AG04450 (cell line): ENCODE measurements around the gene C19orf81. TPM values are rescaled to one million over a fixed set of nuclear protein-coding genes. Genes with fewer than 3 reads are reported as not detected.
A peak's percentile ranks its signal among the peaks of the same experiment; 100 is the strongest.

Experiments
- CTCF ChIA-PET: fragments of 300-600, 350-600 bp; formaldehyde crosslinking; extraction: SDS; loops from one replicate; lab custom pipeline; 2022; ENCODE audit warnings: antibody characterized with exemption, inconsistent platforms; lab: Charles Lee
- POLR2A ChIA-PET: fragments of 350-600 bp; formaldehyde crosslinking; extraction: SDS; loops from one replicate; lab custom pipeline; 2021; ENCODE audit warnings: antibody characterized with exemption, inconsistent platforms; lab: Yijun Ruan, JAX
- DNase-seq: peaks from one replicate; pipeline ENCODE4 v3.0.0-alpha.2; 2011; ENCODE audit warnings: low read depth, low spot score
- H3K27ac ChIP-seq: one replicate; pipeline ENCODE4 v1.5.1; 2012; ENCODE audit warnings: low read depth, low read length, control low read depth
- H3K27me3 ChIP-seq: one replicate; pipeline ENCODE4 v1.6.0; 2012; ENCODE audit warnings: low read length; ENCODE audit not compliant: control insufficient read depth, insufficient read depth
- H3K4me3 ChIP-seq: 2 replicates; pipeline ENCODE4 v1.5.1; 2011; ENCODE audit warnings: mild to moderate bottlenecking, low read depth, low read length, control low read depth
- H3K9me3 ChIP-seq: 2 replicates; pipeline ENCODE4 v1.5.1; 2012; ENCODE audit warnings: low read length; ENCODE audit not compliant: control insufficient read depth, insufficient read depth
- polyA plus RNA-seq: library from polyadenylated mRNA; depleted of rRNA; stranded (reverse); fragments of >200 nt; gene quantifications from 2 replicates; pipeline ENCODE4 v1.2.3, GENCODE V29; 2011
- TF ChIP-seq, protein P1 (sequence below): IDR thresholded peaks from 2 replicates; pipeline ENCODE4 v1.5.1; 2011; ENCODE audit warnings: low read depth, low read length, control low read depth, inconsistent platforms

C19orf81 gene
- polyA plus RNA-seq, 1 experiment: not detected

DNA sequence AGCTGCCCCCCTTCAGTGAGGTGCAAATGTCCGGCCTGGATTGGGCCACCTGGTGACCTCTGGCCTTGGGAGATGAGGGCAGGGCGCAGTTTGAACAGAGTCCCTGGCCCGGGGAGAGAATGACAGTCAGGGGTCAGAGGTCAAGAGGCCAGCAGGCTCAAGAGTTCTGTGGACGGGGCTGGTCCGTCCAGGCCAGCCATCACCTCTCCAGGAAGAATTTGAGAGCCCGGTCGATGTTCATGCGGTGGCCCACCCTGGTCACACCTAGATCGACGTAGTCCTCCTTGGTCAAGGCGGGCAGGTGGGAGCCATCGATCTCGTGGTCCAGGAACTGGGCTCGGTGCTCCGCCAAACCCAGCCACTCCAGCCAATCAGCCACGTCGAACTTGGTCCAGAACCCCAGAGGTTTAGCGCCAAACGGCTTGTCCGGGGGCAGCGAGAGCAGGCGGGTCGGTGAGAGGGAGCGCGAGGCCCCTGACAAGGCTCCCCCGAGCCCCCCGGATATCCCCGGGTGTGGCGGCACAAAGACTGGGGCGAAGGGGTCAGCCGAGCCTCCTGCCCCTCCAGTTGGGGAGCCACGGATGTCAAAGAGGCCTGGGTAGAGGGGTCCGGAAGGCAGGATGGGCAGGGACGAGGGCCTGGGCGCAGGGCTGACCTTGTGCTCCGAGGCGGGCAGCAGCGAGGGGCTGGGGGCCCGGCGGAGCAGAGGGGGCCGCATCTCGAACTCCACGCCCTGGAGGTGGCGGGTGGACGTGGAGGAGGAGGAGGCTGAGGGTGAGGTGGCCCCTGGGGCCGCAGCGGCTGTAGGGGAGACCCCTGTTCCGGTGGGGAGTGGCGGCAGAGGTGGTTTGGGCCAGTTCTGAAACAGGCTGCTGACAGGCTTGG, 12.8 kb downstream of the C19orf81 start:
- TF ChIP-seq, protein P1, sequence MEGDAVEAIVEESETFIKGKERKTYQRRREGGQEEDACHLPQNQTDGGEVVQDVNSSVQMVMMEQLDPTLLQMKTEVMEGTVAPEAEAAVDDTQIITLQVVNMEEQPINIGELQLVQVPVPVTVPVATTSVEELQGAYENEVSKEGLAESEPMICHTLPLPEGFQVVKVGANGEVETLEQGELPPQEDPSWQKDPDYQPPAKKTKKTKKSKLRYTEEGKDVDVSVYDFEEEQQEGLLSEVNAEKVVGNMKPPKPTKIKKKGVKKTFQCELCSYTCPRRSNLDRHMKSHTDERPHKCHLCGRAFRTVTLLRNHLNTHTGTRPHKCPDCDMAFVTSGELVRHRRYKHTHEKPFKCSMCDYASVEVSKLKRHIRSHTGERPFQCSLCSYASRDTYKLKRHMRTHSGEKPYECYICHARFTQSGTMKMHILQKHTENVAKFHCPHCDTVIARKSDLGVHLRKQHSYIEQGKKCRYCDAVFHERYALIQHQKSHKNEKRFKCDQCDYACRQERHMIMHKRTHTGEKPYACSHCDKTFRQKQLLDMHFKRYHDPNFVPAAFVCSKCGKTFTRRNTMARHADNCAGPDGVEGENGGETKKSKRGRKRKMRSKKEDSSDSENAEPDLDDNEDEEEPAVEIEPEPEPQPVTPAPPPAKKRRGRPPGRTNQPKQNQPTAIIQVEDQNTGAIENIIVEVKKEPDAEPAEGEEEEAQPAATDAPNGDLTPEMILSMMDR: no peak
- CTCF ChIA-PET: no interaction called here

DNA sequence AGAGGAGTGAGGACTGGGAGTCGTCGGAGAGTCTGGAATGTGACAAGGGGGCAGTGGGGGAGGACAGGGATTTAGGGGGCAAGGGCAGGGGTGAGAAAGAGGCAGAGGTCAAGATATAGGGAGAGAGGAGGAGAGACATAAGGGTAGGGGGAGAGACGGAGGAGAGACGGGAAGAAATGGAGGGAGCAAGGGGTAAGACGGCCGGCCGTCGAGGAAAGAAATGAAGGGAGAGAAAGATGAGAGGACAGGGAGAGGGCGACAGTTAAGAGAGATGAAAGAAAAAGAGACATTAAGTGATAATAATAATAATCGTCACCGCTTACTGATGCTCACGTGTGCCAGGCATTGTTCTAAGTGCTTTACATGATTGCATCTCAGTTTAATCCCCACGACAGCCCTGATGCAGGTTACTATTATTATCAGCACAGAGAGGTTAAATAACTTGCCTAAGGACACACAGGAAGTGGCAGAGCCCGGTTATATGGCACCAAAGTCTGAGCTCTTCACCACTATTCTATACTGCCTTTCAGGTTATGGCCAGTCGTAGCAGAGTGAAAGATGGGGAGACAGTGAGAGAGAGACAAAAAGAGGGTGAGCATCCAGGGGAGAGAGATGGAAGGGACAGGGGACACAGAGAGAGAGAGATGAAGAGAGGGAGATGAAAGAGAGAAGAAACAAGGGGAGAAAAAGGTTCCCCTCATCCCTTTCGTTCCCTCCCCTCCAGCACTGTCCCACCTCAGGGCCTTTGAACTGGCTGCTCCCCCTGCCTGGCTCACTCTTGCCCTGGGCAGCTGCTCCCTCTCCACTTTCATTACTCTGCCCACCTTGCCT, 13.6 kb downstream of the C19orf81 start:
- TF ChIP-seq, protein P1: no peak
- Histone ChIP-seq H3K4me3 (no peak overlapping the region), H3K27ac (no peak overlapping the region), H3K9me3 (peaks cover 15% of the 10 kb centered on the region), H3K27me3 (peaks cover 26% of the 10 kb centered on the region)
- ChIA-PET POLR2A (no interaction called here), CTCF (no interaction called here)
- DNase-seq: no peak

More for the DNA sequence above, 12.8 kb downstream of the C19orf81 start:
- DNase-seq: no peak
- H3K27me3 ChIP-seq: peaks cover 25% of the 10 kb centered on the region
- no peak overlapping the region for H3K27ac ChIP-seq
- no peak overlapping the region for H3K4me3 ChIP-seq
- POLR2A ChIA-PET: no interaction called here
- peaks cover 17% of the 10 kb centered on the region for H3K9me3 ChIP-seq

DNA sequence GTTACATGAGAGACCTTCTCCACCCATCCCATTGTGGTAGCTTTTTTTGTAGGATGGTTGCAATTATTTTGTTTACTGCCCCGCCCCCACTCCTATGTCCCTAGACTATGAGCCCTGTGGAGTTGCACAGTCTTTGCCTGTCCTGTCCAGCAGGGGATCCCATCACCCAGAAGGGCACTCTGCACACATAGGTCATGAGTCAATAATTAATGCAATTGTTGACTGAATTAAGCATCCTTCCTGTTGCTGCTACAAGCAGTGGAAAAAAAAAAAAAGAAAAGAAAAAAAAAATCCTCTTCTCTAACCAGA, 14.2 kb downstream of the C19orf81 start:
- TF ChIP-seq, protein P1: 0 out of 2 replicates have a peak, but pooled peaks have one; percentile 6
- ChIA-PET POLR2A (no interaction called here), CTCF (no interaction called here)
- Histone ChIP-seq H3K9me3 (peaks cover 11% of the 10 kb centered on the region), H3K27me3 (peaks cover 26% of the 10 kb centered on the region), H3K4me3 (no peak overlapping the region), H3K27ac (no peak overlapping the region)
- no peak for DNase-seq

DNA sequence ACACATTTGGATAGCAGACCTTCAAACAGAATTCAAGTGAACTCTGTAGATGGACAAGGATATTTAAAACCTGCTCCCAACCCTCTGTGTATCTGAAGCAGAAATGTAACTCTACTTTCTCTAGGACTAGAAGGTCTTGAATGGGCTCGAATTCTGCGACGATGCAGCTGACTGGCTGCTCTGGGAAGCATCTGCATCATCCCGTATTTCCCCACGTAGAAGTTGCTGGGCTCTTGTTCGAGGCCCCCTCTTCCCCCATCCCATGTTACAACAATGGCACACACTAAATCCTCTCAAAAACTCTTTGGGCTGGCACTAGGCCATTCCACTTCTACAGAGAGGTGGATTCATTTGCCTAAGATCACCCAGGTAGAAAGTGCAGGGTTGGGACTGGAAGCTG, 15.0 kb downstream of the C19orf81 start:
- ChIA-PET POLR2A (no interaction called here), CTCF (interaction anchor here (1.6 kb wide), 1 partner anchor 120 kb away, joined by 4 read pairs; no protein-coding TSS in a partner anchor)
- H3K9me3 ChIP-seq: peaks cover 7% of the 10 kb centered on the region
- DNase-seq: no peak
- no peak overlapping the region for H3K27ac ChIP-seq
- H3K4me3 ChIP-seq: no peak overlapping the region
- TF ChIP-seq, protein P1: no peak
- H3K27me3 ChIP-seq: peaks cover 30% of the 10 kb centered on the region
